GM23338 (cell line): ENCODE data around the gene SND1.

Experiments
- CREB1 ChIP-seq: fragments of 250-450 bp; sonication (Bioruptor Pico); IDR thresholded peaks from 2 replicates; pipeline ENCODE4 v1.5.0; 2020; ENCODE audit warnings: low read depth, mild to moderate bottlenecking, moderate library complexity
- CTCF ChIP-seq, 2 experiments: fragments of 200-600 bp in 1 of 2; sonication (generic) in 1 of 2; conservative IDR thresholded peaks; 2 replicates each; pipeline versions ENCODE4 v1.5.1 to v1.6.1; 2016 to 2017; ENCODE audit warnings: antibody characterized with exemption in 2 of 2, low read depth in 2 of 2, mild to moderate bottlenecking in 2 of 2, moderate library complexity in 1 of 2
- ETS1 ChIP-seq: IDR thresholded peaks from 2 replicates; pipeline ENCODE4 v1.6.1; 2016; ENCODE audit warnings: antibody characterized with exemption
- EZH2 ChIP-seq: fragments of 200-600 bp; sonication (generic); IDR thresholded peaks from one replicate; pipeline ENCODE4 v1.8.0; 2017; ENCODE audit warnings: antibody characterized with exemption, mild to moderate bottlenecking, low read depth; ENCODE audit not compliant: unreplicated experiment
- EZH2phosphoT487 ChIP-seq: fragments of 200-600 bp; sonication (generic); IDR thresholded peaks from one replicate; pipeline ENCODE4 v1.8.1; 2018; ENCODE audit warnings: antibody characterized with exemption; ENCODE audit not compliant: unreplicated experiment
- JUNB ChIP-seq: IDR thresholded peaks from one replicate; pipeline ENCODE4 v1.6.1; 2016; ENCODE audit warnings: antibody characterized with exemption; ENCODE audit not compliant: unreplicated experiment
- POLR2AphosphoS5 ChIP-seq: IDR thresholded peaks from 2 replicates; pipeline ENCODE4 v1.6.1; 2016; ENCODE audit warnings: antibody characterized with exemption, low read depth
- REST ChIP-seq: IDR thresholded peaks from one replicate; pipeline ENCODE4 v1.6.1; 2018; ENCODE audit warnings: antibody characterized with exemption; ENCODE audit not compliant: unreplicated experiment
- ZNF114 ChIP-seq: fragments of 250-450 bp; sonication (Bioruptor Pico); IDR thresholded peaks from 2 replicates; pipeline ENCODE4 v1.5.0; 2020; ENCODE audit warnings: mild to moderate bottlenecking, moderate library complexity

GRCh38 chr7:128045766-128046165, 393.8 kb downstream of the SND1 start:
- TF ChIP-seq EZH2phosphoT487 = no peak
- no peak for TF ChIP-seq CTCF (conservative IDR thresholded peaks at IDR 0.05; ENCODE audit: low read depth in 2 of 2)
- TF ChIP-seq POLR2AphosphoS5 = no peak
- no peak for TF ChIP-seq CREB1 (CRISPR knock-in tag)
- TF ChIP-seq EZH2 = no peak
- no peak for TF ChIP-seq ZNF114
- TF ChIP-seq REST = no peak
- TF ChIP-seq JUNB = no peak
- no peak for TF ChIP-seq ETS1
